ENCODE measurements around the gene CCZ1.
A peak's percentile ranks its signal among the peaks of the same experiment; 100 is the strongest.
"Not testable (repeated sequence)": the region's sequence is repeated elsewhere in the genome, so short reads cannot be mapped to it uniquely, and the experiment has no call there.

The CCZ1 gene

DNA sequence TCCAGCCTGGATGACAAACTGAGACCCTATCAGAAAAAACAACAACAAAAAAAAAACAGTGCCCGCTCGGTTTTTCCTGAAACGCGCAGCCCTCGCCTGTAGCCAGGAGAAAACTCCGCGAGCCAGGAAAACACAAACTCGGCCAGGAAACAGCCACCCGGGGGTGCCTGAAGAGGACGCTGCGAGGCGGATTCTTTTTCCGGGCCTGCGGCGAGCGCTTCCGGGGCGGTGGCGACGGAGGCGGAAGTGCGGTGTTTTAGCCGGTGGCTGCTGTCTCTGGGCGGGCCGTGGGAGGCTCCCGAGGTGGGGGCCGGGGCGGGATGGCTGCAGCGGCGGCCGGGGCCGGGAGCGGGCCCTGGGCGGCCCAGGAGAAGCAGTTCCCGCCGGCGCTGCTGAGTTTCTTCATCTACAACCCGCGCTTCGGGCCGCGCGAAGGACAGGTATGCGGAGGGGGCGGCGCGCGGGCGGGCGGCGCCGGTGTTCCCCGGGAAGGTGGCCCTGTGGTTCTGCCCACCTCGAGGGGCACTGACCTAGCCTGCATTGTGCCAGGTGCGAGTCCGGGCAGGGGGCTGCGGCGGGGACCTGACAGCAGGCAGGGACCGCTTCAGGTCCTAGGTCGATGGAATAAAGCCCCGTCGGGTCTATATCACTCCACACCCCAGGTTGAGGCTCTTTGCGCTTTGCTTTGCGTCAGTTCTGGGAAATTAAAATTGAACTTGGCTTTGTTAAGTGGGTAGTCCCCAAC, at the start of gene CCZ1:
Gene CCZ1 (plus strand): TSS at position 254 of the 745 bp plus-strand sequence. CDS start 67 bp downstream, at position 321.
- DNase-seq (ENCODE audit: low read depth in 2 of 2): peak; percentile 49 to 67

GRCh38 chr7:5850944-5851343, 47.6 kb upstream of the CCZ1 start:
- no peak for DNase-seq (ENCODE audit: low read depth in 2 of 2)

- no peak for DNase-seq (ENCODE audit: low read depth in 2 of 2)
Measured at GRCh38 chr7:5854738-5855137, 43.8 kb upstream of the CCZ1 start.

DNA sequence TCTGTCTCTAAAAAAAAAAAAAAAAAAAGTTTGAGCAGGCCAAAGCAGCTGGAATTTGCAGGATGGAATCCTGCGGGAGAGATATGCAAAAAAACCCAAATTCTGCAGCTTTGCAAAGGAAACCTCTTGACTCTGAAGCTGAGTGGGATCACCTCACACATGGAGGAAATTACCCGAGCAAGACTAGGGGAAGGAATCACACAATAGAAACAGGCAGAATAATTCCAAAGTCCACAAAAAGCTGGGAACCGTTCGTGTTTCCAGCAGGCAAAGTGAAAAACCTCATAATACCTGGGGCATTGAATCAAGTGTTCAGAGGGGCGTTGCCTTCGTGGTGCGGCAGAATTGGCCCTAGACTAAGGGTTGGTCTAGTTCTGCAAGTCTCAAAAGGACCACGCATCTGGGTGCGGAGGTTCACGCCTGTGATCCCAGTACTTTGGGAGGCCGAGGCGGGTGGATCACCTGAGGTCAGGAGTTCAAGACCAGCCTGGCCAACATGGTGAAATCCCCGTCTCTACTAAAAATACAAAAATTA, 41.4 kb upstream of the CCZ1 start:
- DNase-seq (ENCODE audit: low read depth in 2 of 2): not testable (repeated sequence)

GRCh38 chr7:5858494-5858893, 40.0 kb upstream of the CCZ1 start:
- DNase-seq (ENCODE audit: low read depth in 2 of 2): not testable (repeated sequence)

DNA sequence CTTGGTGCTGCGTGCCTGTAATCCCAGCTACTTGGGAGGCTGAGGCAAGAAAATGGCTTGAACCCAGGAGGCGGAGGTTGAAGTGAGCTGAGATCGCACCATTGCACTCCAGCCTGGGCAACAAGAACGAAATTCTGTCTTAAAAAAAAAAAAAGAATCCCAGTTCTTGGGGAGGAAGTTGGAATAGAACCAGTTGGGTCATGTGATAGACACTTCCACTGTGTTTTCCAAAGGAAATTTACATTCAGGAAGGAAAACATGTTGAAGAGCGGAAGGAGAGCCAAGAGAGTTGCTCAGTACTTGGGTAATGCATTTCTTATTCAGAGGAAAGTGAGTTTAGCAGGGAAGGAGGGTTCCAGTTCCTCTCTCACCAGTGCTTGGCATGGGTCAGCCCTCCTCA, 37.3 kb upstream of the CCZ1 start:
- not testable (repeated sequence) for DNase-seq (ENCODE audit: low read depth in 2 of 2)

- not testable (repeated sequence) for DNase-seq (ENCODE audit: low read depth in 2 of 2)
Measured at GRCh38 chr7:5862753-5863366, 35.7 kb upstream of the CCZ1 start.

GRCh38 chr7:5865279-5865931, 33.1 kb upstream of the CCZ1 start:
- DNase-seq (ENCODE audit: low read depth in 2 of 2): not testable (repeated sequence)

- DNase-seq (ENCODE audit: low read depth in 2 of 2): no peak
Measured at GRCh38 chr7:5867060-5867459, 31.5 kb upstream of the CCZ1 start.

DNA sequence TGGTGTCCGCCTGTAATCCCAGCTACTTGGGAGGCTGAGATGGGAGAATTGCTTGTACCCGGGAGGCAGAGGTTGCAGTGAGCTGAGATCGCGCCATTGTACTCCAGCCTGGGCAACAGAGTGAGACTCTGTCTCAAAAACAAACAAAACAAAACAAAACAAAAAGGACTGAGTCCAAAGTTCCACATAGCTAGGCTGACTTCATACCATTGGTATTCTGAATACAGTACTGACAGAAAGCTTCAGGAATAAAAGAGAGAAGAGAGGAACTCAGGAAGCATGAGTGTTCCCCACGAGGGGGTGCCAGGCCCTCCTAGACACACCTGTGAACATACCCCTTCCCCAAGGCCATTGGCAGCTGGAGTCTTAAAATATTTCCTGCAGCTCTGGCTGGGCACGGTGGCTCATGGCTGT, 29.6 kb upstream of the CCZ1 start:
- not testable (repeated sequence) for DNase-seq (ENCODE audit: low read depth in 2 of 2)

DNA sequence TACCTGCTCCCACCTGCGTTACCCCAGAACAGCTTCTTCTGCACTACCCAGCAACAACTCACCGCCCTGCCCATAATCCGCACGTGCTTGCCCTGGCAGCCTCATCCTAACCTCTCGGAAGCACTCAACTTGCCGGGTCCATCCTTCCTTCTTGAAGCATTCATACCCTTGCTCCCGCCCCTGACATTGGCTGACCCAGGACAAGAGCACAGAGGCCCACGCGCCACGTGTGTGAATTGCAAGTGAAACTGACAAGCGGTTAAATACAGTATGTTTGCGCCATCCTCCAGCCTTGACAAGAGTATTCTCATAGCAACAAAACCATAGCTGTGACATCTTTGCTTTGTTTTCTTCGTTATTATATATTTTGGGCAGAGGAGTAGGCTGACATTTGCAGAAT, 28.8 kb upstream of the CCZ1 start:
- DNase-seq (ENCODE audit: low read depth in 2 of 2): no peak

GRCh38 chr7:5870311-5870710, 28.2 kb upstream of the CCZ1 start:
- no peak for DNase-seq (ENCODE audit: low read depth in 2 of 2)

GRCh38 chr7:5872326-5872725, 26.2 kb upstream of the CCZ1 start:
- DNase-seq (ENCODE audit: low read depth in 2 of 2): no peak

- DNase-seq (ENCODE audit: low read depth in 2 of 2): not testable (repeated sequence)
Measured at GRCh38 chr7:5879591-5879990, 18.9 kb upstream of the CCZ1 start.

- not testable (repeated sequence) for DNase-seq (ENCODE audit: low read depth in 2 of 2)
Measured at GRCh38 chr7:5880106-5880505, 18.4 kb upstream of the CCZ1 start.

- not testable (repeated sequence) for DNase-seq (ENCODE audit: low read depth in 2 of 2)
Measured at GRCh38 chr7:5884431-5884830, 14.1 kb upstream of the CCZ1 start.

GRCh38 chr7:5888021-5888420, 10.5 kb upstream of the CCZ1 start:
- not testable (repeated sequence) for DNase-seq (ENCODE audit: low read depth in 2 of 2)

DNA sequence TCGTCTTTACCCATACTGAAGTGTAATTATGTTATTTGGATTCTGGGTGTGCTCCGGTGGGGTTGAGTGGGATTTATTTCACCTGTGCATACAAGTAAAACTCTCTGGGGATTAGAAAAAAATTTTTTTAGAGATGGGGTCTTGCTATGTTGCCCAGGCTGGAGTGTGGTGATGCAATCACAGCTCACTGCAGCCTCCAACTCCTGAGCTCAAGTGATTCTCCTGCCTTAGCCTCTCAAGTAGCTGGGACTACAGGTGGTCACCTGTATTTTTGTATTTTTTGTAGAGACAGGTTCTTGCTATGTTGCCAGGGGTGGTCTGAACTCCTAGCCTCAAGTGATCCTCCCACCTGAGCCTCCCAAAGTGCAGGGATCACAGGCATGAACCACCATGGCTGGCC, 8.3 kb upstream of the CCZ1 start:
- not testable (repeated sequence) for DNase-seq (ENCODE audit: low read depth in 2 of 2)

DNA sequence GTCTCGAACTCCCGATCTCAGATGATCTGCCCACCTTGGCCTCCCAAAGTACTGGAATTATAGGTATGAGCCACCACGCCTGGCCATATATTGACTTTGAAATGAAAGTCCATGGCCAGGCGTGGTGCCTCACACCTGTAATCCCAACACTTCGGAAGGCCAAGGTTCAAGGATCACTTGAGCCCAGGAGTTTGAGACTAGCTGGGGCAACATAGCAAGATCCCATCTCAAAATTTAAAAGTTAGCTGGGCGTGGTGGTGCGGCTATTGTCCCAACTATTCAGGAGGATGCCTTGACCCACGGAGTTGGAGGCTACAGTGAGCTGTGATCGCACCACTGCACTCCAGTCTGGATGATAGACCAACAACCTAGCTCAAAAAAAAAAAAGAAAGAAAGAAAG, 6.0 kb upstream of the CCZ1 start:
- DNase-seq (ENCODE audit: low read depth in 2 of 2): no peak

- not testable (repeated sequence) for DNase-seq (ENCODE audit: low read depth in 2 of 2)
Measured at GRCh38 chr7:5897369-5897919, 1.1 kb upstream of the CCZ1 start.

DNA sequence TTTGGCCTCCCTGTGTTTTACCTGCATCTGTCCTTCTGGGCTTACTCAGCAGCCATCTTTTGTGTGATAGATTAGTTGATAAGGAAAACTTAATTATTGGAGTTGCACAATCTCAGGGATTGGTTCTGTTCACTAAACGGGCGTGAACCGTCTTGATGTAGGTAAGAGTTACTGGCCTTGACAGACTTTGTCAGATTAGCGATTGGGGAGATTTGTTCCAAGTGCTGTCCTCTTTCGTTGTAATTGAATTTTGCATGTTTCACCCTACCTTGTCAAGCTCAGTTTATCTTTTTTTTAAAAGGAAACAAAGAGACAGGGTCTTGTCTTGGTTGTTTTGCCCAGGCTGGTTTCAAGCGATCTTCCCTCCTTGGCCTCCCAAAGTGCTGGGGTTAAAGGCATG, 4.5 kb downstream of the CCZ1 start:
- DNase-seq (ENCODE audit: low read depth in 2 of 2): not testable (repeated sequence)

DNA sequence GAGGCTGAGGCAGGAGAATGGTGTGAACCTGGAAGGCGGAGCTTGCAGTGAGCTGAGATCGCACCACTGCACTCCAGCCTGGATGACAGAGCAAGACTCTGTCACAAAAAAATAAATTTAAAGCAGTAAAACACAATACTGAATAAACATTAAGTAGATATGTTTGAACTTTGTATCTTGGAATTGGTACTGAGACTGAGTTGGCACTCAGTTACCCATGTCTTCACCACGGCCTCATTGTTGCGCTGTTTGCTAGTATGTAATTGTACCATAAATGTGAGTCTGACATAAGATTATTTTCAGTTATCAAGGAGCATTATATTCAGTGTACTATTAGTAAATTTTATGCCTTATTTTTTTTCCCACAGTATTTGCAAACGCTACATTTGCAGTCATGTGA, 6.2 kb downstream of the CCZ1 start:
- not testable (repeated sequence) for DNase-seq (ENCODE audit: low read depth in 2 of 2)
